Breast epithelium (tissue), 4 donors: ENCODE data around the gene HEG1. TPM values are rescaled to one million over a fixed set of nuclear protein-coding genes. Genes with fewer than 3 reads are reported as not detected.

ENCODE experiments used
- DNase-seq, 2 donors: peaks; one replicate each; pipeline ENCODE4 v3.0.0-alpha.2; 2019; ENCODE audit warnings: low spot score in 2 of 2
- H3K27ac ChIP-seq, 2 donors: fragments of 200-600 bp; sonication (generic) in 1 of 2; one replicate each; pipeline ENCODE4 v1.5.1; 2016 to 2019; ENCODE audit warnings: mild to moderate bottlenecking in 1 of 2
- H3K27me3 ChIP-seq, 2 donors: fragments of 200-600 bp; sonication (generic) in 1 of 2; one replicate each; pipeline versions ENCODE4 v1.5.1 to v1.6.0; 2017 to 2019; ENCODE audit warnings: control low read depth in 1 of 2, mild to moderate bottlenecking in 1 of 2
- H3K36me3 ChIP-seq: fragments of 200-600 bp; one replicate; pipeline ENCODE4 v1.5.1; 2019
- H3K4me1 ChIP-seq, 2 donors: fragments of 200-600 bp; sonication (generic); one replicate each; pipeline ENCODE4 v1.5.1; 2016 to 2019; ENCODE audit warnings: control low read depth in 1 of 2
- H3K4me3 ChIP-seq, 3 donors: fragments of 200-600 bp; sonication (generic); 1 replicate in 2 of 3; 2 replicates in 1 of 3; pipeline ENCODE4 v1.5.1; 2016 to 2019; ENCODE audit warnings: mild to moderate bottlenecking in 3 of 3, moderate library complexity in 2 of 3
- H3K9me3 ChIP-seq, 2 donors: fragments of 200-600 bp; sonication (generic) in 1 of 2; one replicate each; pipeline ENCODE4 v1.5.1; 2016 to 2019; ENCODE audit warnings: control low read depth in 1 of 2
- POLR2A ChIP-seq: fragments of 450-650 bp; IDR thresholded peaks from one replicate; pipeline ENCODE4 v1.6.1; 2016; ENCODE audit warnings: antibody characterized with exemption, mild to moderate bottlenecking, moderate library complexity
- POLR2AphosphoS5 ChIP-seq, 3 donors: sonication (generic); formaldehyde crosslinking; IDR thresholded peaks; one replicate each; pipeline ENCODE4 v1.6.1; 2017; ENCODE audit warnings: antibody characterized with exemption in 3 of 3
- intact Hi-C: fragments of 100-400 bp; cut with DNase I; formaldehyde crosslinking; loops from one replicate; pipeline ENCODE4 v1.15.1; 2023; ENCODE audit warnings: low total_unique reads
- total RNA-seq, 3 donors: library from RNA; depleted of rRNA; stranded (reverse); fragments of >200 nt; gene quantifications; one replicate each; pipeline ENCODE4 v1.1.0, GENCODE V29; 2016
- TF ChIP-seq, protein P1 (sequence below), 3 donors: fragments of 450-650 bp; IDR thresholded peaks; one replicate each; pipeline ENCODE4 v1.5.1; 2016 to 2017; ENCODE audit warnings: antibody characterized with exemption in 3 of 3, mild to moderate bottlenecking in 3 of 3, moderate library complexity in 3 of 3

The HEG1 gene
- total RNA-seq, 3 donors from 2014 or later: 36.0 to 45.9 (median 45.1) TPM

- intact Hi-C loops: no loop called here
- DNase-seq: no peak
- TF ChIP-seq POLR2A (no peak), POLR2AphosphoS5 (IDR thresholded peaks at IDR 0.05) (no peak)
- TF ChIP-seq, protein P1, sequence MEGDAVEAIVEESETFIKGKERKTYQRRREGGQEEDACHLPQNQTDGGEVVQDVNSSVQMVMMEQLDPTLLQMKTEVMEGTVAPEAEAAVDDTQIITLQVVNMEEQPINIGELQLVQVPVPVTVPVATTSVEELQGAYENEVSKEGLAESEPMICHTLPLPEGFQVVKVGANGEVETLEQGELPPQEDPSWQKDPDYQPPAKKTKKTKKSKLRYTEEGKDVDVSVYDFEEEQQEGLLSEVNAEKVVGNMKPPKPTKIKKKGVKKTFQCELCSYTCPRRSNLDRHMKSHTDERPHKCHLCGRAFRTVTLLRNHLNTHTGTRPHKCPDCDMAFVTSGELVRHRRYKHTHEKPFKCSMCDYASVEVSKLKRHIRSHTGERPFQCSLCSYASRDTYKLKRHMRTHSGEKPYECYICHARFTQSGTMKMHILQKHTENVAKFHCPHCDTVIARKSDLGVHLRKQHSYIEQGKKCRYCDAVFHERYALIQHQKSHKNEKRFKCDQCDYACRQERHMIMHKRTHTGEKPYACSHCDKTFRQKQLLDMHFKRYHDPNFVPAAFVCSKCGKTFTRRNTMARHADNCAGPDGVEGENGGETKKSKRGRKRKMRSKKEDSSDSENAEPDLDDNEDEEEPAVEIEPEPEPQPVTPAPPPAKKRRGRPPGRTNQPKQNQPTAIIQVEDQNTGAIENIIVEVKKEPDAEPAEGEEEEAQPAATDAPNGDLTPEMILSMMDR (IDR thresholded peaks at IDR 0.05): no peak
- Histone ChIP-seq H3K4me3 (no peak overlapping the region), H3K36me3 (no peaks in the 10 kb centered on the region), H3K9me3 (no peaks in the 10 kb centered on the region), H3K27ac (no peak overlapping the region), H3K4me1 (no peaks in the 10 kb centered on the region), H3K27me3 (no peaks in the 10 kb centered on the region)
Measured at GRCh38 chr3:124978627-124979026, 77.2 kb downstream of the HEG1 start.

DNA sequence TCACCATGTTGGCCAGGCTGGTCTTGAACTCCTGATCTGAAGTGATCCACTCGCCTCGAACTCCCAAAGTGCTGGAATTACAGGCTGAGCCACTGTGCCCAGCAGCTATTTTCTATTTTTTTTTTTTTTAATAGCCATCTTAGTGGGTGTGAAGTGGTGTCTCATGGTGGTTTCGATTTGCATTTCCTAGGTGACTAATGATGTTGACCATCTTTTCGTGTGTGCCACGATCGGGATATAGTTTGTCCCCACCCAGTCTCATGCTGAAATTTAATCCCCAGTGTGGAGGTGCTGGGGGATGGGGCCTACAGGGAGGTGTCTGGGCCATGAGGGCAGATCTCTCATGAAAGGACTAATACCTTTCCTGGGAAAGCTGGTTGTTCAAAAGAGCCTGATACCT is 79.4 kb downstream of the HEG1 start:
- no peaks in the 10 kb centered on the region for H3K36me3 ChIP-seq
- intact Hi-C loops: no loop called here
- TF ChIP-seq, protein P1 (IDR thresholded peaks at IDR 0.05): no peak
- TF ChIP-seq POLR2AphosphoS5 (IDR thresholded peaks at IDR 0.05) (no peak), POLR2A (no peak)
- H3K9me3 ChIP-seq: no peaks in the 10 kb centered on the region
- no peak overlapping the region for H3K4me3 ChIP-seq
- H3K27ac ChIP-seq: no peak overlapping the region
- no peak for DNase-seq
- no peaks in the 10 kb centered on the region for H3K27me3 ChIP-seq
- H3K4me1 ChIP-seq: no peaks in the 10 kb centered on the region

DNA sequence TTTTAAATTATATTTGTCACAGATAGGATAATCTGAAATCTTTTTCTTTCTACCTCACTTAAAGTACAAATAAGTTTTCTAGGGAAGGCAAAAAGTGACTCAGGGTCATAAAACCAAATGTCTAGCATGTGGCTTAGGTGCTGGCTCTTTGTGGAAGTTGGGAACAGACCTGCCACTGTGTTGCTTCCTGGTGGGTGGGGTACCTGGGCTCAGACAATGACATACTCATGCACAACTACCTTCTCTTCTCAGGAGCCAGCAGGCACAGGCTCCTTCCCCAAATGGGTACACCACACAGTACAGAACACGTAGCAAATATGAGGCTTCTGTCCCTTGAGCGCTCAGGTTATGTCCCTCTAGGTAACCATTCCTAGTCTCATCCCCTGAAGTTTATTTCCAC is 81.1 kb downstream of the HEG1 start:
- H3K27me3 ChIP-seq: no peaks in the 10 kb centered on the region
- TF ChIP-seq POLR2AphosphoS5 (IDR thresholded peaks at IDR 0.05) (no peak), POLR2A (no peak)
- TF ChIP-seq, protein P1 (IDR thresholded peaks at IDR 0.05): no peak
- H3K4me1 ChIP-seq: no peaks in the 10 kb centered on the region
- no peaks in the 10 kb centered on the region for H3K36me3 ChIP-seq
- no peak overlapping the region for H3K27ac ChIP-seq
- intact Hi-C loops: no loop called here
- DNase-seq: no peak
- no peaks in the 10 kb centered on the region for H3K9me3 ChIP-seq
- H3K4me3 ChIP-seq: no peak overlapping the region

DNA sequence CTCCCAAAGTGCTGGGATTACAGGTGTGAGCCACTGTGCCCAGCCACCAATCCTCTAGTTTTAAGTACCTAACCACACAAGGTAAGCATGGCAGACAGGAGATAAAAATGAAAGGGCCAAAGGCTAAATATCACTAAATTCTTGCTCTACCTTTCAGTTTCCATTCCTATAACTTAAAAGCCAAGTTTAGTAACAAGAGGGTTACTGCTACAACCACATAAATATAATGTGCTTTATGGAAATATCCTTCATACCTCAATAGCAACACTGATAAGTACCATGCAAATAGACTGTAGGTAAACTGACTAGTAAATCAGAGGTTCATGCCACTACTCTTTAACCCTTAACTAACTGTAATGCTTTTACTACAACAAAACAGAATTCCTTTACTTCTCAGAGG is 82.5 kb downstream of the HEG1 start:
- H3K9me3 ChIP-seq: no peaks in the 10 kb centered on the region
- intact Hi-C loops: no loop called here
- TF ChIP-seq, protein P1 (IDR thresholded peaks at IDR 0.05): no peak
- TF ChIP-seq POLR2AphosphoS5 (IDR thresholded peaks at IDR 0.05) (no peak), POLR2A (no peak)
- no peak overlapping the region for H3K4me3 ChIP-seq
- DNase-seq: no peak
- no peak overlapping the region for H3K27ac ChIP-seq
- no peaks in the 10 kb centered on the region for H3K4me1 ChIP-seq
- no peaks in the 10 kb centered on the region for H3K27me3 ChIP-seq
- H3K36me3 ChIP-seq: no peaks in the 10 kb centered on the region

DNA sequence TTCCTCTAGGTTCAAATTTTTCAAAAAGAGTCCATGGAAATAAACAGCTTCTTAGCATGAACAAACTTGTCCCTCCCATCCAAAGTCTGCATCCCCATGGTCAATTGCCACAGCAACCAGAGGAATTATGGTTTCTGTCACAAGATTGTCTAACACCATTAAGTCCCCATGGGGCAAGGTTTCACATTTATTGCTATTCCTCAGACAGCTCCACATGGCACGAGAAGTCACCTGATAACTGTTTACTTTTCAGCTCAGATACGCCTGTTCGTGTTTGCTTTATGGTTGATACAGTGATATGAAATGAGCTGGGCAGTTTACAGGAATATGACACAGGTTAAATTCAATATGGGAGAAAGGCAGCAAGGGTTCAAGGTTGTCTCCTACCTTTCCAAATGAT is 83.3 kb downstream of the HEG1 start:
- Histone ChIP-seq H3K27ac (no peak overlapping the region), H3K4me1 (no peaks in the 10 kb centered on the region), H3K27me3 (no peaks in the 10 kb centered on the region), H3K4me3 (no peak overlapping the region), H3K36me3 (no peaks in the 10 kb centered on the region), H3K9me3 (no peaks in the 10 kb centered on the region)
- TF ChIP-seq, protein P1 (IDR thresholded peaks at IDR 0.05): no peak
- TF ChIP-seq POLR2A (no peak), POLR2AphosphoS5 (IDR thresholded peaks at IDR 0.05) (no peak)
- intact Hi-C loops: no loop called here
- DNase-seq: no peak
